GM21360 (cell line): ENCODE results near the gene CALY.
"Not testable (repeated sequence)": the region's sequence is repeated elsewhere in the genome, so short reads cannot be mapped to it uniquely, and the experiment has no call there.

Source experiments
- ATAC-seq: cut with Tn5 transposase; IDR thresholded peaks from one replicate; pipeline ENCODE4 v1.9.1; 2021; ENCODE audit warnings: mild to moderate bottlenecking, moderate library complexity; ENCODE audit not compliant: unreplicated experiment

Gene CALY

GRCh38 chr10:133336577-133337369 is at the start of gene CALY:
Gene CALY (minus strand): TSS chr10:133336896. CDS start chr10:133328989, 7,907 bp downstream.
- ATAC-seq: no peak

GRCh38 chr10:133385214-133385613 is 48.5 kb upstream of the CALY start:
- ATAC-seq: no peak

- ATAC-seq: no peak
Observed at GRCh38 chr10:133384071-133384470, 47.4 kb upstream of the CALY start.

- ATAC-seq: no peak
Observed at GRCh38 chr10:133383551-133383950, 46.9 kb upstream of the CALY start.

- no peak for ATAC-seq
Observed at GRCh38 chr10:133381036-133381435, 44.3 kb upstream of the CALY start.

GRCh38 chr10:133379801-133380666 is 43.3 kb upstream of the CALY start:
- ATAC-seq: no peak

GRCh38 chr10:133379152-133379800 is 42.6 kb upstream of the CALY start, which contains the start of gene PAOX:
Gene PAOX (plus strand): TSS chr10:133379262. CDS start chr10:133379317, 55 bp downstream.
- peak; percentile 54 for ATAC-seq

GRCh38 chr10:133378251-133379096 is 41.8 kb upstream of the CALY start:
- peak; percentile 39 for ATAC-seq

- ATAC-seq: no peak
Observed at GRCh38 chr10:133377818-133378250, 41.1 kb upstream of the CALY start.

GRCh38 chr10:133377025-133377817 is 40.5 kb upstream of the CALY start:
- ATAC-seq: no peak

GRCh38 chr10:133376183-133376582 is 39.5 kb upstream of the CALY start:
- ATAC-seq: not testable (repeated sequence)

- no peak for ATAC-seq
Observed at GRCh38 chr10:133375357-133376115, 38.8 kb upstream of the CALY start.

GRCh38 chr10:133373174-133374090 is 36.7 kb upstream of the CALY start, which contains the start of gene ECHS1:
Gene ECHS1 (minus strand): TSS chr10:133373354. CDS start chr10:133373333, 21 bp downstream.
- peak; percentile 91 for ATAC-seq

GRCh38 chr10:133372507-133372906 is 35.8 kb upstream of the CALY start:
- no peak for ATAC-seq

- ATAC-seq: no peak
Observed at GRCh38 chr10:133370030-133370786, 33.5 kb upstream of the CALY start.

GRCh38 chr10:133368153-133368552 is 31.5 kb upstream of the CALY start:
- no peak for ATAC-seq

GRCh38 chr10:133367461-133367860 is 30.8 kb upstream of the CALY start:
- ATAC-seq: not testable (repeated sequence)
